Activated naive CD4-positive, alpha-beta T cell treated with Interleukin-2 at 50 U/mL for 16 hours (primary cell): ENCODE measurements around the gene SFT2D1.
"Not testable (repeated sequence)": the region's sequence is repeated elsewhere in the genome, so short reads cannot be mapped to it uniquely, and the experiment has no call there.

Experiments used
- DNase-seq: peaks from one replicate; pipeline ENCODE4 v3.0.0-alpha.2; 2020

Gene SFT2D1

DNA sequence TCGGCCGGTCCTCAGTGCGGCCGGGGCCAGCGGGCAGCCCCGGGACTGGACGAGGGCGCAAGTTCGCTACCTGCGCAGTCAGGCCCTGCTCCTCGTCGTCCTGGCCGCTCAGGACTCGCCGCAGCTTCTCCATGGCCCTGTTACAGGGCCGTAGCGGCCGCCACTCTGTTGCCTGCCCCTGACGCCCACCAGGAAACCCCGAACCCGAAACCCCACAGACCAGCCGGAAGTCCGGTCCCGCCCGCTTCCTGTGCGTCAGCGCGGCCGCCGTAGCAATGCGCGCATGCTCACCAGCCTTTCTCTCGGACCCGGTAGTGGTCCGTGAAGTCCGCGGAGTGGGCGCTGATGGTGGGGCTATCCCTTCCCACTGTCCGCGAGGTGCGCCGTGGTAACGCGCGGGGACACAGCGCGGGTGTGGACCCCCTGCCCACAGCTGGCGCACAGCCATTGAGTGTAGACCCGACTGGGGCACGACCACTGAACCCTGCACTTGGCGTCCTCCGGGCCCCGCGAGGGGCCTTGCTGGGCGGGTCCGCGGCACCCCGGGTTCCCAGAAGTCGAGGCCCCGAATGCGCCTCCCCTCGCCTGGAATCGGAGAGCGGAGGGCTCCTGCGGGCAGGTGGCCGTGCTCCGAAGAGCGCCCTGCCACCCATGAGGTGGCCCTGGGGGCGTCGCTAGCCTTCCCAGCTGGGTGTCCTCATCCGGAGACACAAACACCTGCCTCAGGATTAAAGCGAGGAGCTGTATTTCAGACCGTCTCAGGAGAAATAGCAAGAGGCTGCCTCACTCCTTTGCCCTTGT is at the start of gene SFT2D1:
Gene SFT2D1, minus strand, starts transcription at position 197 of the 801 bp plus-strand sequence. Its CDS starts 64 bp downstream, at position 133.
- DNase-seq = peak; percentile 80

DNA sequence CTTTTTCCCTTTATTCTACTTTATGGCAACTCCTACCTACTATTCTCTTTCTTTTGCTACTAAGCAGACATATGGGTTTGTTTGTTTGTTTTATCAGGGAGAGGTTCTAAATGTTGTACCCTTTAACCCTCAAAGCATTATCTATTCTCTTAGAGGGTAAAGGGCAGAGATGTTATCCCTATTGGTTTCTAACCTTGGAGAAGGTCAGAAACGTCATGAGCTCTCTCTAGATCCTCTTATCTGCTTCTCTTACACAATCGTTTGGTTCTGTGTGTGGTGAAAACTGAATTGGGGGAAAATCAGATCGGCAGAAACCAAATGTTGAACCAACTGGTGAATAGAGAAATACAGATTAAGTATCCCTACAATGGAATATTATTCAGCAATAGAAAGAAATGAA is 46.8 kb upstream of the SFT2D1 start:
- DNase-seq = no peak

DNA sequence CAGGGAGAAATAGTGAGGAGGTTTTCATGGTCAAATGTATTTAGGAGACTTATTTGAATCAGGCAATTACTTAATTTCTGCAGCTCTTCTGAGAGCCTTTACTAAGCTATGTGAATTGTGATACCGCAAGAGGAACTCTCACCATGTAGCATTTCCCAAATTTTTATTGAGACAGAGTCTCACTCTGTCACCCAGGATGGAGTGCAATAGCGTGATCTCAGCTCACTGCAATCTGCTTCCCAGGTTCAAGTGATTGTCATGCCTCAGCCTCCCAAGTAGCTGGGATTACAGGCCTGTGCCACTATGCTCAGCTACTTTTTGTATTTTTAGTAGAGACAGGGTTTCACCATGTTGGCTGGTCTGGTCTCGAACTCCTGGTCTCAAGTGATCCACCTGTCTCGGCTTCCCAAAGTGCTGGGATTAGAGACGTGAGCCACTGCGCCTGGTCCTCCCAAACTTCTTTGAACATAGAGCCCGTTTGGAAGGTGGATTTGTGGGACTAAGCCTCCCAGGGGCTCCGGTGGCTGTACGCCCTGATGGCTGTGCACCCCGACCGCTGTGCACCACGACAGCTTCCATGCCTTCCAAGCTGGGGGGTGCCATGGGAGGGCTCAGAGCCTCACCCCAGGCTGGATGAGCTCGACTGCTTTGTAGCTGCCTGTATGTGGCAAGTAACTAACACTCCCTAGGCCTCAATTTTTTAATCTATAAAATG is 46.1 kb upstream of the SFT2D1 start:
- DNase-seq = no peak

DNA sequence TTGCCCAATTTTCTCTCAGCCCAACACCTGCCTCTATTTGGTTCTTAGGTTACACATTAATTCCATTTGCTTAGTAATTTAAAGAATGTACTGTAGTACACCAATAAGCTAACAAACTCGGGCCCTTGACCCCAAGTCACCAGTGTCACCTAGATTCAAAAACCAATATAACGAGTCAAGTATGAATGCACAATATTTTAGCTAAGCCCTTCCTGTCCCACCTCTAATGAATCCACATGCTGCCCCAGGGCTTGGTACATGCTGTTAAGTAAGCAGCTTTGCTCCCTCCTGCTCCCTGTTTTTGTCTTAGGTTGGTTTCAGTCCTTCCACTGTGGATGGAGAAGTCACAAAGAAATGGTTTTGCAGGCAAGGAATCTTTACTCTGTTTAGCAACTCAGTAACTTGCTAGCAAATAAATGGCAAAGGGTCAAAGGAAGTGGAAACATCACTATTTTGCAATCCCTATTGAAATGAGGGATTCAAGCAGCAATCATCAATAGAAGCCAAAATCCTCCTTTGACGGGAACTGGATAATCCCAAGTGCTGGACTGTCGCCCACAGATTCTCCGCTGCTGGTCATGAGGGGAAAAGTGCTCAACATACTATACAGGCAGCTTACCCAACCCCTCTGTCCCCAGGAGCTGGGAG is 45.4 kb upstream of the SFT2D1 start:
- no peak for DNase-seq

DNA sequence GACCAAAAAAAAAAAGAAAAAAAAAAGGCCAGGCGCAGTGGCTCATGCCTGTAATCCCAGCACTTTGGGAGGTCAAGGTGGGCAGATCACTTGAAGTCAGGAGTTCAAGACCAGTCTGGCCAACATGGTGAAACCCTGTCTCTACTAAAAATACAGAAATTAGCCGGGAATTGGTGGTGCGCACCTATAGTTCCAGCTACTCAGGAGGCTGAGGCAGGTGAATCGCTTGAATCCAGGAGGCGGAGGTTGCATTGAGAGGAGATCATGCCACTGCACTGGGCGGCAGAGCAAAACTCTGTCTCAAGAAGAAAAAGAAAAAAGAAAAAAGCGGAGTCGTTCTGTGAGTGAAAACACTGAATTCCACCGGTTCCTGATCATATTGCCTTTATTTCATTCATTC is 44.8 kb upstream of the SFT2D1 start:
- not testable (repeated sequence) for DNase-seq

DNA sequence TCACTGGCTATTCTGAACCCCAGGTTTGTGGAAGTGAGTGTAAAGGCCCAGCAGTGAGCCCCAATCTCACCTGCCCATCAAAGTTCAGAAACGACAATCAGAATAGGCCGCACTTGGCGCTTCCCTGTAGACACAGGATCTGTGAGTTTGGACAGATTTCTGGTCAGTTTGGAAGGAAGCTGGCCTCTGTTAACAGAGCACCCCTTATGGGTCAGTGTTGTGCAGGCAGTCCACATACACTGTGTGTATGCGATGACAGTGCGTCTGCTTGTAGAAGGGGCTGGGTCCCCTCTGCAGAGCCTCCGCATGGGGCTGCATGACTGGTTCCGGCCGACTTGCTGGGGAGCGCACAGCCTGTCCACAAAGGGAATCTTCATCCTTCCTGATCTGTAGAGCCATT is 43.8 kb upstream of the SFT2D1 start:
- no peak for DNase-seq

DNA sequence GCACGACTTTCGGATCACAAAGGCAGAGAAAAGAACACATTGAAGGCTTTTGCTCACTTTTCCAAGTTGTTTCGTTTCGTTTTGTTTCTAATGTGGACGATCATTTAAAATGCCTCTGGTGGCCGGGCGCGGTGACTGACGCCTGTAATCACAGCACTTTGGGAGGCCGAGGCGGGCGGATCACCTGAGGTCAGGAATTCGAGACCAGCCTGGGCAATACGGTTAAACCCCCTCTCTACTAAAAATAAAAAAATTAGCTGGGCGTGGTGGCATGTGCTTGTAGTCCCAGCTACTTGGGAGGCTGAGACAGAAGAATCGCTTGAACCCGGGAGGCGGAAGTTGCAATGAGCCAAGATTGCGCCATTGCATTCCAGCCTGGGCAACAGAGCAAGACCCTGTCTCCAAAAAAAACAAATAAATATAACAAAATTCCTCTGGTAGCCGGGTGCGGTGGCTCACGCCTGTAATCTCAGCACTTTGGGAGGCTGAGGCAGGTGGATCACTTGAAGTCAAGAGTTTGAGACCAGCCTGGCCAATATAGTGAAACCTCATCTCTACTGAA is 41.5 kb upstream of the SFT2D1 start:
- peak; percentile 37 for DNase-seq

DNA sequence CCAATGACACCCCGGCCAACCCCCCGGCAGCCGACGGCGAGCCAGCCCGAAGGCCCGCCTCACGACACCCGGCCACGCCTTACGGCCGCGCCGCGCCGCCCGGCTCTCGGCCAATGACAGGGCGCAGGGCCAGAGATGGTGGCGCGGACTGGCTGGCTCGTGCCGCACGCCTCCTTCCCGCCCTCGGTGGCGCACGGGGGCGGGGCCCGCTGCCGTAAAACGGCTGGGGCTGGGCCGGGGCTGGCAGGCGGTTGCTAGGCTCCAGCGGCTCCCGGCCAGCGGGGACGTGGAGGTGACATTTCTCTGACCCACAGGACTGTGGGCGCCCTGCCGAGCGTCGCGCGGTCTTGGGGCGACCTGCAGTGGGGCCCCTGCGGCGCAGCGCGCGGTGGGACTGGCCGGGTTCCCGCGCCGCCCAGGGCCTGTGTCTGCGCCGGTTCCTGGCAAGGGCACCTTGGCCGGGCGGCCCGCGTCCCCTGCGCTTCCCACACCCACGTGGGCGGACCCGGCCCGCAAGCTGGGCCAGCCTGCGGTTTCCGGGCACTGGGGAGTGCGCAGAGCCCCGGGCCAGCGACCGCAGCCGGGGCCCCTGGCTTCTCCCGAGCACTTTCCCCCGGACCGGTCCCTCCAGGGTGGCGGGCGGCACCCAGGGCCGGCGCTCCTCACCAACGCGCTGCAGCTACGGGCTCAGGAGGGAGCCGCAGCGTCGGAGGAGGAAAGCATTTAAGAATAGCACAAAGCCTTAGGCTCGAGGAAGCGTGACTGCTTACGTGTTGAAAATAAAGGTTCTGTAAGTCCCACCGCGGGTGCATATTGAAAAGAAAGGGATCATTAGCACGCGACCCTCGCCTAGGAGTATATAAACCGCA is 40.8 kb upstream of the SFT2D1 start, which contains the start of gene MPC1:
Gene MPC1, minus strand, starts transcription at position 8 of the 869 bp plus-strand sequence. CDS start 64 bp downstream, outside the sequence.
- peak; percentile 95 for DNase-seq

DNA sequence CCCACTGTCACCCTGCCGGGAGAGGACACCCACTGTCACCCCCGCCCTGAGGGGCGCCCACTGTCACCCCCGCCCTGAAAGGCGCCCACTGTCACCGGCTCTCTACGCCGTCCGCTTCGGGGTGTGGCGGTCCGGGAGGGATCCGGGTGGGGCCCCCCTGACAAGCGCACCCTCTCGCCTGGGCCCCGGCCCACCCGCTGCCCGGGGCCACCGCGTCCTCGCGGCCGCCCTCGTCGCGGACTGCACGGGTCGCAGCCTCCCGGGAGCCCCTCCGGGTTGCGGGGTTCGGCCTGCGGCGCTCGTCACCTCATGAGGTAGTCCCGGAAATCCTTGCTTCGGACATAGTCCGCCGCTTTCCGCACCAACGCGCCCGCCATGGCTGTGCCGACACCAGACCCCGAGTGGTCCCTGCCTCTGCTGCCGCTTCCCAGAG is 40.2 kb upstream of the SFT2D1 start:
- no peak for DNase-seq

DNA sequence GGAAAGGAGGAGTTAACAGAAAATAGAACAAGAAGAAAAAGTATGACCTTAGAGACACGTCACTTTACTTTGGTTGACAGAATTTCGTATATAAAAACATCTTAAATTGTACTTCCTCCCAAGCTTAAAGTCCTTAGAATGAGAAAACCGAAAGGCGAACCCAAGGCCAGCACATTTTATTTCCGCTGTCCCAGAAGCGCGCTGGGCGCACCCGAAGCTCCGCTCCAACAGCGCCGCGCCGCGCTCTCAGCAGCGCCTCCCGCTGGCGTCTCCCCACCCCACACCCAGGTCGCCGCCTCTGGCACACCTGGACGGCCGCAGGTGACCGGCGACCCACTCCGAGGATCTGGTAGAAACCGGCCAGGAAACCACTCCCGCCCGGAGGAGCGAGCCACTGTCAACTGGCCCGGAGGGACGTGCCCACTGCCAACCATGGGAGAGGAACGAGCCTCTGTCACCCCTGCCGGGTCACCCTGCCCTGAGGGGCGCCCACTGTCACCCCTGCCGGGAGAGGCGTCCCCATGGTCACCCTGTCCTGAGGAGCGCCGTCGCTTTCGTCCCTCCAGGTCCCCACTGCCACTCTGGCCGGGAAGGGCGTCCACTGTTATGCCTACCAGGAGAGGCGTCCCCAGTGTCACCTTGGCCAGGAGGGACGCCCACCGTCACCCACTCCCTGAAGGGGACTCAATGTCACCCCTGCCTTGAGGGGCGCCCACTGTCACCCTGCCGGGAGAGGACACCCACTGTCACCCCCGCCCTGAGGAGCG is 39.6 kb upstream of the SFT2D1 start:
- peak; percentile 71 for DNase-seq

DNA sequence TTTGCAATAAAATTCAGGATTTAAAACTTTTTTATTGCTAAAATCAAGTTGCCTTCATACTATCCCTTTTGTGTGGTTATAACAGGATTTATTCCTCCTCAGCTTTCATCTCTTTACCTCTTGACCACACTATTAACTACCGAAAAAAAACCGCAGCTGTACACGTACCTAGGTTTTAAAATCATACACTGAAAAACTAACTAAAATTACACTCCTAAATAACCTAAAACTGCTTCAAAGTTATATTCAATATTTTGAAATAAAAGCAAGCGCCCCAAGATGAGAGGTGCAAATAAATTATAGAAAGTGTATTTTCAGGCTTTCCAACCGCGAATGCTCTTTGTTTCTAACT is 39.0 kb upstream of the SFT2D1 start:
- no peak for DNase-seq

DNA sequence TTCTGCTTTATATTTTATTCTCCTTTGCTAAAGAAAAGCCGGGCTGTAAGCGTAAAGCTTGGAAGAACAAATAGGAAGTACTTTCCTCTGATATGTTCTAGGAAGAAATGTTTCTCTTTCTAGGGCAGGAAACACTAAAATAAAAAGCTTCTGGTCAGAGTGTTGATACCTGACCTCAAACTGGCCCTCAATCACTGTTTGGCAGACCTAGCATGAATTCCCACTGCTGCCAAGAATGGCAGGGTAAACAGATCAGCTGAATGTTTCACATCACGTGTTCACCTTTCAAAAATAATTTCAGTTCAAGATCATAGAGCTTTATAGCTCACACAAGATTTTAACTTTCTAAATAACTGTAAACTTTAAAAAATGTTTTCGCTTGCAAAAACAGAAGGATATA is 37.5 kb upstream of the SFT2D1 start:
- DNase-seq = no peak

DNA sequence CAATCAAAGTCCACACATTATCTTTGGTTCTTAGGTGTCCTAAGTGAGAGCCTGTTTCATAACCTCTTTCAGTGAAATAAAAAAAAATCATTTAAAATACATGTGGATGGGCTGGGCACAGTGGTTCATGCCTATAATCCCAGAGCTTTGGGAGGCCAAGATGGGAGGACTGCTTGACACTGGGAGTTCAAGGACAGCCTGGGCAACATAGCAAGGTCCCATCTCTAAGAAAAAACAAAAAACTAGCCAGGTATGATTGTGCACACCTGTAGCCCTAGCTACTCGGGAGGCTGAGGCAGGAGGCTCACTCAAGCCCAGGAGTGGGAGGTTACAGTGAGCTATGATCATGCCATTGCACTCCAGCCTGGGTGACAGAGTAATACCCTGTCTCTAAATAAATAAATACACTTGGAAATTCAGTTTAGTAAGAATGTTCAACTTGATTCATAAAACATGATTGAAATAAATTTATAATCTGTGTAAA is 36.8 kb upstream of the SFT2D1 start:
- no peak for DNase-seq

DNA sequence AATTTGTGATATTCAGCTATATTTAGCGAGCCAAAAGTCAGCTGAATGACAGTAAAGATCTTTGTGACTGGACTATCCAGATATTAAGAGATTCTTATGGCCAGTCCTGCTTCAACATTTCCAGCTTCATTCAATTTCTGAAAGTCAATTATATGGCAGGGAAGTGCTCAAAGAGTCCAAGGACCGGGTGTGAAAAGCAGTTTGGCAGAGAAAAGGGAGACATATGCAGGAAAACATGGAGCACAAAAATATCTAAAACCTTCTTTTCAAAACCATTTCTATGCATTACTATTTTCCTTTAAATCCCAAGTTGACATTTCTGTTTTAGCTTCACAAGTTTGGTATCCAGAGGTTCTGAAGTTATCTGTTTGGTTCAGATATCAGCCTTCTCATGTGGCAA is 35.4 kb upstream of the SFT2D1 start:
- DNase-seq = no peak

DNA sequence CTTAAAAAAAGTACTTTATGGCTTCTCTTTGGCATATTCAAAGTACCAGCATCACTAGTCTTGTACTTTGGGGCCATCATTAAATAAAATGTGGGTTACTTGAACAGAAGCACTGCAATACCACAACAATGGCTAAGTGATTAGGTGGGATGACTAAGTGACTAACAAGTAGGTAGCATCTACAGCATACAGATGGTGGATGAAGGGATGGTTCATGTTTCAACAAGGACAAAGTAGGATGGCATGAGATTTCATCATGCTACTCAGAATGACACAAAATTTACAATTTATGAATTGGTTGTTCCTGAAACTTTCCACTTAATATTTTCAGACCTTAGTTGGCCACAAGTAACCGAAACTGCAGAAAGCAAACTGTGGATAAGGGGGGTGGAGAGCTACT is 32.7 kb upstream of the SFT2D1 start:
- no peak for DNase-seq

DNA sequence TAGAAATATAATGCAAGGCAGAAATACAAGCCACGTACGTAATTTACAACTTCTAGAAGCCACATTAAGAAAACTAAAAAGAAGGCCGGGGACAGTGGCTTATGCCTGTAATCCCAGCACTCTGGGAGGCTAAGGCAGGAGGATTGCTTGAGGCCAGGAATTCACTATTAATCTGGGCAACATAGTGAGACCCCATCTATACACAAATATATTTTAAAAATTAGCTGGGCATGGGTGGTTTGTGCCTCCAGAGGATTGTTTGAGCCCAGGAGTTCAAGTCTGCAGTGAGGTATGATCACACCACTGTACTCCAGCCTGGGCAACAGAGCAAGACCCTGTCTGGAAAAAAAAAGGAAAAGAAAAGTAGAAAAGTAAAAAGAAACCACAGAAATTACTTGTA is 28.1 kb upstream of the SFT2D1 start:
- no peak for DNase-seq

DNA sequence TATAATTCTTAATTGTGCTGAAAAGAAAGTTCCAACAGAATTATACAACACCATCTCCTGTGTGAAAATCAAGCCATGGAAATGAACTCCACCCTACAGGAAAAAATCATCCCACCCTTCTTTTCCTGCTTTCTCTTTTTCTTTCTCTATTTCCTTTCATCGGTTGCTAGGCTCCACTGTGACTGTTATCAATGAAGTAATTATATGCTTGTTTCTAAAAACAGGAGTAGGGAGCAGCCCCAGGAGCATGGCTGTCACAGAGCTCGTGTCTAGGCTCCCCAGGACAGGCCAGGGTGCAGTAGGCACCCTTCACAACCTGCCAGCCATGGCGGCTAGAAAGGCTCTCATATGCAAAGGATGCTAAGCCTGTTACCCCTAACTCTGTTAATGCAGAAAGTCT is 27.4 kb upstream of the SFT2D1 start:
- no peak for DNase-seq

DNA sequence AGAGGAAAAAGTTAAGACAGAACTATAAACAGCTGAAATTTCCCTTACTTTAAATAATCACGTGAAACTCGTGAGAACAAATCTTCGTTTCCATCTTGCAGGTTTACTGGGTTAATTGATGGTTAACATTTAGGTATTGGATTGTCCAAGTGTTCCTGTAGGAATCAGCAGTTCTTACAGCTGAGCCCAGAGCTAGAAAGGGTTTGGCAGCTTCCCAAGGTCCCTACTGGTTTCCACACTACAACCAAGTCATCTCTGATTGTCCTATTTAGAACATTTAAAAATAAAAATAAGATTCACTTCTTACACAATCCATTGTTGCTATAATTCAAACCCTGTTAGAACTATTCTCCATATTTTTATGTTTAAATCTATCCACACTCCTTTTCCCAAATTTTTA is 24.6 kb upstream of the SFT2D1 start:
- DNase-seq = no peak

DNA sequence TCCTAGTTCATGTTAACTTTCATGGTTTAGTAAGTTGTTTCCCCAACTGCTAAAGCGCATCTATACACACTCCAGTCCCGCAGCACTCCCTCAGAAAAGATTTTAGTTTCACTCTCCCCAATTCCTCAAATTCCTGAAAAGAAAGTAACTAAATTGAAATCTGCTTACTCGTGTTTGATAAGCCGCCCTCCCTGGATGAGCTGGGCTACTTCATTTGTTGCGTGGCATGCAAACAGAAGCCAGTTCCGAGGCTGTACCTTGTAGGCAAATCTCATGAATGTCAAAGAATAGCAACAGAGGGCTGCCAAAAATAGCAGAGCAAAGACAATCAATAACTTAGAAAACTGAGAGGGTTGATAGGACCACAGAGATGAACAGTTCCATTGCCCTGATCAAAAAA is 23.5 kb upstream of the SFT2D1 start:
- no peak for DNase-seq

DNA sequence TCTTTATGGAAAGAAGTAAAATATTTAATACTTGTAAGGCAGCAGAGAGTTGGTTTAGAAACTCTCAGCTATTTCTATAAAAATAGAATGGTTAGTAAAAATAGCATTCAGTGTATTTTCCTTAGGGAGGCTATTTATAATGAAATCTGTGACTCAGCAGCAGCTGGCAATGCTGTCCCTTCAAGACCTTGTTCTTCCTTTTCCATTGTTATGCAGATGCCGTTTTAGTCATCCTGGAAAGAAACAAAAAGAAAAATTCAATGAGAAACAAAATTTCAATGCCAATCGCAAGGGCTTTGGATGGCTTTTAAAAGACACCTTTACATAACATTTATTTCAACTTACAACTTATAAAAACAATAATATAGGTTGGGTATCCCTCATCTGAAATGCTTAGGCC is 22.9 kb upstream of the SFT2D1 start:
- no peak for DNase-seq

DNA sequence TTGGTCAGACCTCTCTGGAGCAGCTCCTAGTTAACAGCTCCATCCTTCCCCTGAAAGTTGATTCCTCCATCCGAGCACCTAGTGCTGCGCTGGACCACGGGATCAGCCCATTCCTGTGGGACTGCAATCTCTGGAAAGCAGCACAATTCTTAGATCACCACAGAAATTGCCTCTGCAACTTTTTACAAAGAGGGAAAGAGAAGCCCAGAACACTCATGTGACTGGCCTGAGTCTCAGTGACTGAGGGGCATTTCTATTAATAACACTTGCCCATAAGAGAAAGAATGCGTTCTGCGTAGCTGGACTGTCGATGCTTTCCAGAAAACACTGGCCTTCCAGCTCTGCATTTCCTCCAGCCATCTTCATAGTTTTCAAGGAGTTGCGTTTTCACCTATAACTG is 22.1 kb upstream of the SFT2D1 start:
- no peak for DNase-seq

DNA sequence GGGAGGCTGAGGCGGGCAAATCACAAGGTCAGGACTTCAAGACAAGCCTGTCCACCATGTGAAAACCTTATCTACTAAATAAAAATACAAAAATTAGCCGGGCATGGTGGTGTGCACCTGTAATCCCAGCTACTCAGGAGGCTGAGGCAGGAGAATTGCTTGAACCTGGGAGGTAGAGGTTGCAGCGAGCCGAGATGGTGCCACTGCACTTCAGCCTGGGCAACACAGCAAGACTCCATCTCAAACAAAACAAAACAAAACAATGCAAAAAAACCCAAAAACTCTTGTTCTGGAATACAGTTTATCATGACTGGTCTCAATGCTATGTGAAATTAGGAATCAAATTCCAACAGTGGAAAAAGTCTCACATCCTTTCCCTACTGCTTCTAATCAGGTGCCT is 20.1 kb upstream of the SFT2D1 start:
- not testable (repeated sequence) for DNase-seq
